Gastroesophageal sphincter (tissue), 4 donors: ENCODE measurements around the gene ZBTB20. TPM values are rescaled to one million over a fixed set of nuclear protein-coding genes. Genes with fewer than 3 reads are reported as not detected.
A peak's percentile ranks its signal among the peaks of the same experiment; 100 is the strongest.

Source experiments
- ATAC-seq: fragments of 150-250 bp; one replicate; pipeline ENCODE4 v1.9.1; 2016; ENCODE audit warnings: mild to moderate bottlenecking, moderate library complexity
- H3K27ac ChIP-seq, 4 donors: fragments of 200-600 bp; sonication (generic) in 3 of 4; 1 replicate in 3 of 4; 2 replicates in 1 of 4; pipeline ENCODE4 v1.5.1; 2016 to 2019
- H3K27me3 ChIP-seq: fragments of 200-600 bp; sonication (generic); one replicate; pipeline ENCODE4 v1.5.1; 2019
- H3K36me3 ChIP-seq, 2 donors: fragments of 200-600 bp; sonication (generic); one replicate each; pipeline ENCODE4 v1.5.1; 2019; ENCODE audit warnings: control low read depth in 1 of 2
- H3K4me1 ChIP-seq, 3 donors: fragments of 200-600 bp; sonication (generic); 1 replicate in 2 of 3; 2 replicates in 1 of 3; pipeline ENCODE4 v1.5.1; 2016 to 2019; ENCODE audit warnings: control low read depth in 2 of 3
- H3K4me3 ChIP-seq, 2 donors: fragments of 200-600 bp; sonication (generic); one replicate each; pipeline ENCODE4 v1.5.1; 2019; ENCODE audit warnings: mild to moderate bottlenecking in 1 of 2, moderate library complexity in 1 of 2
- H3K9me3 ChIP-seq, 3 donors: fragments of 200-600 bp; sonication (generic); one replicate each; pipeline ENCODE4 v1.5.1; 2017 to 2019; ENCODE audit warnings: control low read depth in 2 of 3
- CTCF ChIP-seq, 4 experiments: fragments of 200-600 bp in 2 of 4; fragments of 450-650 bp in 2 of 4; sonication (generic) in 1 of 4; IDR thresholded peaks; one replicate each; pipeline ENCODE4 v1.5.1; 2017 to 2019; ENCODE audit warnings: antibody characterized with exemption in 4 of 4, mild to moderate bottlenecking in 2 of 4, moderate library complexity in 2 of 4
- EP300 ChIP-seq: sonication (generic); formaldehyde crosslinking; IDR thresholded peaks from one replicate; pipeline ENCODE4 v1.6.1; 2017; ENCODE audit warnings: antibody characterized with exemption, mild to moderate bottlenecking
- POLR2A ChIP-seq, 2 donors: fragments of 450-650 bp; IDR thresholded peaks; one replicate each; pipeline ENCODE4 v1.6.1; 2017; ENCODE audit warnings: antibody characterized with exemption in 2 of 2, mild to moderate bottlenecking in 2 of 2, moderate library complexity in 1 of 2
- POLR2AphosphoS5 ChIP-seq: sonication (generic); formaldehyde crosslinking; IDR thresholded peaks from one replicate; pipeline ENCODE4 v1.6.1; 2017; ENCODE audit warnings: antibody characterized with exemption
- WGBS, 2 donors: methylation state at CpG; one replicate each; pipeline ENCODE4 v1.1.5; 2018; ENCODE audit warnings: low coverage in 1 of 2; 5-methylcytosine and 5-hydroxymethylcytosine counted together
- small RNA-seq, 4 donors: library from RNA; depleted of rRNA; stranded (forward); fragments of <200 nt; gene quantifications; one replicate each; pipeline ENCODE3, GENCODE V24; 2016
- total RNA-seq, 4 donors: library from RNA; depleted of rRNA; stranded (reverse); fragments of >200 nt; gene quantifications; one replicate each; pipeline ENCODE4 v1.1.0, GENCODE V29; 2016

Gene ZBTB20
- total RNA-seq, 4 donors from 2014 or later: 53.1 to 113 (median 98.4) TPM

DNA sequence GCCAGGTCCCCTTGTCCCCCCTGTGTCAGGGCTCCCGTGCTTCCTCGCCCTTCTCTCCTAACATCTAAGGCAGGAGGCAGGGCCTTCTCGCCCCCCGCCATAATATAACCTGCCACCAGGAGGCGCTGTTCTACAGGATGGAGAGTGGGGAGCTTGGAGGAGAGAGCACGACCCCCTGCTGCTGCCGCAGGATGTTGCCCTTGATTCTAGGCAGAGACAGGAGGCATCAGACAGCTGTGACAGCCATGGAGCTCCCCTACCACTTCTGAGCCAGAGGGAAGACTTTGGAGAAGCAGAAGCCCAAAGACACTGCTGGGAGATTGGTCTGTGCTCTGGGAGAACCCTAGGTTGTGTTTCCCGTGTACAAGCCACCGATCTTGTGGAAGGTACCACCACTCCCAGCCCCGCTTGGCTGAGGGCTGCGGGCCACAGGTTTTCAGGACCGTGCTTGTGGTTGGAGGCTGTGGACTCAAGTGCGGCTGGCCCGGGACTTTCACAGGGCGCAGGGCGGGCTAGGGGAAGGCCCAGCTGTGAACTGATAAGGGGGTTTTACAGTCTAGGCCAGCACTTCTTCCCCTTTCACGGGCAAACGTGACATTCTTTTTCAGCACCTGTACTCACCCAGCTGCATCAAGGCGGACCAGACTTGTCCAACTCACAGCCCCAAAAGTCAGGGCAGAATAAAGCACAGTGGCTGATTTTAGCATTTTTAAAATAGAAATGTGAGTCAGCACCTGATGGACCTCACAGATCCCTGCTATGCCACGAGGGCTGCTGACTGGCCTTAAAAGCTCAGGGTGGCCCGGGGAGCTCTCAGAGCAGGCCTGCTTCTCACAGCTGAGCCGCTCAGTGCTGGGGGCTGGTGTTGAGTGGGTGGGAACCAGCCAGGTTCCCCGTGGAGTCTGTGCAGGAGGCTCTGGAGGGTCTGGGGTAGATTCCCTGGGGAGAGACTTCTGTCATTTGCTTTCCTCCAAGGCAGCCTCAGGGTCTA is 855.9 kb downstream of the ZBTB20 start:
- 40 to 52% methylated on average over 2 to 3 of the region's 23 CpGs for WGBS, 2 donors
- no peak overlapping the region for H3K27ac ChIP-seq
- no peak overlapping the region for H3K4me3 ChIP-seq
- peak; percentile 48 for ATAC-seq
- TF ChIP-seq POLR2A (IDR thresholded peaks at IDR 0.05) (no peak), CTCF (IDR thresholded peaks at IDR 0.05) (peak; percentile 25 to 70 (median 42))
- no peaks in the 10 kb centered on the region for H3K9me3 ChIP-seq
- H3K27me3 ChIP-seq: no peaks in the 10 kb centered on the region
- H3K4me1 ChIP-seq: no peaks in the 10 kb centered on the region
- no peaks in the 10 kb centered on the region for H3K36me3 ChIP-seq

GRCh38 chr3:114286266-114286665 is 860.8 kb downstream of the ZBTB20 start:
- H3K4me1 ChIP-seq: no peaks in the 10 kb centered on the region
- 81 to 100% methylated on average over 2 of the region's 2 CpGs for WGBS, 2 donors
- H3K36me3 ChIP-seq: no peaks in the 10 kb centered on the region
- no peak for ATAC-seq
- H3K27ac ChIP-seq: no peak overlapping the region
- H3K27me3 ChIP-seq: no peaks in the 10 kb centered on the region
- no peak for TF ChIP-seq POLR2A (IDR thresholded peaks at IDR 0.05)
- TF ChIP-seq CTCF (IDR thresholded peaks at IDR 0.05): no peak
- TF ChIP-seq POLR2AphosphoS5: no peak
- TF ChIP-seq EP300: no peak
- H3K4me3 ChIP-seq: no peak overlapping the region
- no peaks in the 10 kb centered on the region for H3K9me3 ChIP-seq

DNA sequence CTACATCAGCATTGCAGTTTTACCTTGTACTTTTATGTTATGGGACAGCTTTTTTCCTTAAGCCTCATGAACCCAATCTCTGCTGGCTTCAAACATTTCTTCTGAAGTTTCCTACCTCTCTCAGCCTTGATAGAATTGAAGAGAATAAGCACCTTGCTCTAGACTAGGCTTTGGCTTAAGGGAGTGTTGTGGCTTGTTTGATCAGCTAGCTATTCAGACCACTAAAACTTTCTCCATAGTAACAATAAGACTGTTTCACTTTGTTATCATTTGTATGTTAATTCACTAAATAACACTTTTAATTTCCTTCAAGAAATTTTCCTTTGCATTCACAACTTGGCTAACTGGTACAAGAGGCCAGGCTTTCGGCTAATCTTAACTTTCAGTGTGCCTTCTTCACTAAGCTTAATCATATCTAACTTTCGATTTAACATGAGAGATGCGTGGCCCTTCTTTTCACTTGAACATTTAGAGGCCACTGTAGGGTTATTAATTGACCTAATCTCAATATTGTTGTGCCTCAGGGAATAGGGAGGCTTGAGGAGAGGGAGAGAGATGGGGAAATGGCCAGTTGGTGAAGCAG is 861.3 kb downstream of the ZBTB20 start:
- Histone ChIP-seq H3K27ac (no peak overlapping the region), H3K9me3 (no peaks in the 10 kb centered on the region), H3K4me1 (no peaks in the 10 kb centered on the region), H3K36me3 (no peaks in the 10 kb centered on the region), H3K27me3 (no peaks in the 10 kb centered on the region), H3K4me3 (no peak overlapping the region)
- ATAC-seq: no peak
- TF ChIP-seq POLR2AphosphoS5: no peak
- no peak for TF ChIP-seq POLR2A (IDR thresholded peaks at IDR 0.05)
- no peak for TF ChIP-seq EP300
- TF ChIP-seq CTCF (IDR thresholded peaks at IDR 0.05): no peak
- 94% methylated on average over 2 to 3 of the region's 3 CpGs for WGBS, 2 donors

DNA sequence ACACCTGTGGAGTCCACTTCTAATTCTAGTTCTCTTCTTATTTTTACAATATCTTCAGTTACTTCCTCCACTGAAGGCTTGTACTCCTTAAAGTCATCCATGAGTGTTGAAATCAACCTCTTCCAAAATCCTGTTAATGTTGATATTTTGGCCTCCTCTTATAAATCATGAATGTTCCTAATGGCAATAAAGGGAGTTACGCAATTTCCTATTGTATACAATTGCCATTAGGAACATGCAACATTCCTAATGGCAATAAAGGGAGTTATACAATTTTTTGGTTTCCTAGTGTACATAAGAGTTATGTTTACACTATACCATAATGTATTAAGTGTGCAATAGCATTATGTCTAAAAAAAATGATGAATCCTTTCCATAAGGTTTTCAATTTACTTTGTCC is 862.4 kb downstream of the ZBTB20 start:
- Histone ChIP-seq H3K27ac (no peak overlapping the region), H3K36me3 (no peaks in the 10 kb centered on the region), H3K4me1 (no peaks in the 10 kb centered on the region), H3K4me3 (no peak overlapping the region), H3K9me3 (no peaks in the 10 kb centered on the region), H3K27me3 (no peaks in the 10 kb centered on the region)
- ATAC-seq: no peak
- 86 to 100% methylated on average over 1 of the region's 1 CpG for WGBS, 2 donors
- TF ChIP-seq CTCF (IDR thresholded peaks at IDR 0.05) (no peak), POLR2A (IDR thresholded peaks at IDR 0.05) (no peak), POLR2AphosphoS5 (no peak), EP300 (no peak)

Small RNAs within 50 kb of the gene (small RNA-seq; reads per million reads assigned to genes)
- 0 to 0.82 (median 0.13) reads per million in 4 donors for gene MIR4796
